ENCODE measurements around the gene ZFR.

DNA sequence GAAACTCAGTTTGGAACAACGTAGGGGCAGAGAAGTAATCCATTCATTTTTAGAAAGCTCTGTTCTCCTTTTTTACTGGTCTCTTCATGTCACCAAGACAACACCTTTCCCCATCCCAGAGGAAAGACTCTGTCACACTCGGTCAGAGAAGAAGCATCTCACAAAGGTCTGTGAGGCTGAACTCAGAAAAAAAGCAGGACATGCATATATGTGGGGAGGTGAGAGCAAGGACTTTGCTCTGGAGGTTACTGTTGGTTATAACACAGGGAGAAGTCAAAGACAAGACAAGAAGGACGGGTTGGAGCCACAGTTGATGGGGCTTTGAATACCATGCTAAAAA is 112.6 kb downstream of the ZFR start:
- TF ChIP-seq POLR2A (IDR thresholded peaks at IDR 0.05), result no peak
- TF ChIP-seq, protein P1, sequence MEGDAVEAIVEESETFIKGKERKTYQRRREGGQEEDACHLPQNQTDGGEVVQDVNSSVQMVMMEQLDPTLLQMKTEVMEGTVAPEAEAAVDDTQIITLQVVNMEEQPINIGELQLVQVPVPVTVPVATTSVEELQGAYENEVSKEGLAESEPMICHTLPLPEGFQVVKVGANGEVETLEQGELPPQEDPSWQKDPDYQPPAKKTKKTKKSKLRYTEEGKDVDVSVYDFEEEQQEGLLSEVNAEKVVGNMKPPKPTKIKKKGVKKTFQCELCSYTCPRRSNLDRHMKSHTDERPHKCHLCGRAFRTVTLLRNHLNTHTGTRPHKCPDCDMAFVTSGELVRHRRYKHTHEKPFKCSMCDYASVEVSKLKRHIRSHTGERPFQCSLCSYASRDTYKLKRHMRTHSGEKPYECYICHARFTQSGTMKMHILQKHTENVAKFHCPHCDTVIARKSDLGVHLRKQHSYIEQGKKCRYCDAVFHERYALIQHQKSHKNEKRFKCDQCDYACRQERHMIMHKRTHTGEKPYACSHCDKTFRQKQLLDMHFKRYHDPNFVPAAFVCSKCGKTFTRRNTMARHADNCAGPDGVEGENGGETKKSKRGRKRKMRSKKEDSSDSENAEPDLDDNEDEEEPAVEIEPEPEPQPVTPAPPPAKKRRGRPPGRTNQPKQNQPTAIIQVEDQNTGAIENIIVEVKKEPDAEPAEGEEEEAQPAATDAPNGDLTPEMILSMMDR (IDR thresholded peaks at IDR 0.05), result no peak
- no peak for TF ChIP-seq EP300 (IDR thresholded peaks at IDR 0.05; ENCODE audit: low read depth)
